NCI-H69 (cell line): ENCODE results near the gene PICK1.
A peak's percentile ranks its signal among the peaks of the same experiment; 100 is the strongest.
"Not testable (repeated sequence)": the region's sequence is repeated elsewhere in the genome, so short reads cannot be mapped to it uniquely, and the experiment has no call there.

Experiments
- DNase-seq: peaks from one replicate; lab custom pipeline; 2025; lab: John Stamatoyannopoulos, UW

PICK1 gene

DNA sequence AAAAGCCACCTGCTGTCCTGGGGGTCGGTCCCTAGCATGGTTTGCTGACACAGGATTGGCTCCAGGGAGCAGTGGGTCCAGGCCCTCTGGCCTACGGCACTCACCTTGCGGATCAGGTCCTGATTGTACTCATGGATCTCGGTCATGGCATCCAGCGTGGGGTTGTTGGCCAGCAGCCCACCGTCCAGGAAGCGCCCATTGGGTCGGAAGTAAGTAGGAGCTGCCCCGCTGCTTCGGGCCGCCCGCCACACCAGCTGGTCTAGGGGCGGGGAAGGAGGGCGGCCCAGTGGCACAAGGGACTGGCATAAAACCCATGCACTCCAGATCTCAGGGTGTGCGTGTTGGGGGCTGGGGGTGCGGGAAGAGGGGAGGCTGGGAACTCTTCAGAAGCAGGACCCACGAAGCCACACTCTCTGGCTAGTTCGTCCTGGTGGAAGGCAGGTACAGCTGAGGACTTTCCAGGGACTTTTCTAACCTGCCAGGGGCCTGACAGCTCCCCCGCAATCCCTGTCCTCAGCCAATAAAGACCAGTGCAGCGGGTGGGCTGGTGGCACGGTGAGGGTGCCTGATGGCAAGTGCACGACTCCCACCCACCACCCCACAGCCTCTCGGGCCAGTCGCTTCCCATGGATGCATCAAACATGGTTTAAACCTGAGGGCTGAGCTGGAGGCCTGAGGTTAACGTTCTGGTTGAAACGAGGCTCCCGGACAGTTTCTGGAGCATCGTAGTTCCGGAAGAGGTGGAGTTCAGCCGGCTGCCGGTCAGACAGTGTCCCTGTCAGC lies 58.4 kb downstream of the PICK1 start:
- DNase-seq = no peak

GRCh38 chr22:38117556-38117955 lies 60.4 kb downstream of the PICK1 start:
- not testable (repeated sequence) for DNase-seq

GRCh38 chr22:38118182-38118581 lies 61.0 kb downstream of the PICK1 start:
- DNase-seq = no peak

DNA sequence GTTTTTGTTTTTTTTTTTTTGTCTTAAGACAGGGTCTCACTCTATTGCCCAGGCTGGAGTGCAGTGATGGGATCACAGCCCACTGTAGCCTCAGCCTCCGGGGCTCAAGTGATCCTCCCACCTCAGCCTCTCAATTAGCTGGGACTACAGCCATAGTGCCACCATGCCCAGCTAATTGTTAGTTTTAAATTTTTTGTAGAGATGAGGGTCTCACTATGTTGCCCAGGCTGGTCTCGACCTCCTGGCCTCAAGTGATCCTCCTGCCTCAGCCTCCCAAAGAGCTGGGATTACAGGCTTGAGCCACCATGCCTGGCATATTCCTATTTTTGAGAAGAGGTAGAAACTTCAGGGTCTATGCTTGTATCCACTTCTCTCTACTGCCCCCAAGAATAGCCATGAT lies 61.5 kb downstream of the PICK1 start:
- DNase-seq = not testable (repeated sequence)

- DNase-seq = no peak
Measured at GRCh38 chr22:38120359-38121110, 63.3 kb downstream of the PICK1 start.

- no peak for DNase-seq
Measured at GRCh38 chr22:38122616-38123015, 65.4 kb downstream of the PICK1 start.

GRCh38 chr22:38124236-38124974 lies 67.2 kb downstream of the PICK1 start:
- DNase-seq = peak; percentile 39

DNA sequence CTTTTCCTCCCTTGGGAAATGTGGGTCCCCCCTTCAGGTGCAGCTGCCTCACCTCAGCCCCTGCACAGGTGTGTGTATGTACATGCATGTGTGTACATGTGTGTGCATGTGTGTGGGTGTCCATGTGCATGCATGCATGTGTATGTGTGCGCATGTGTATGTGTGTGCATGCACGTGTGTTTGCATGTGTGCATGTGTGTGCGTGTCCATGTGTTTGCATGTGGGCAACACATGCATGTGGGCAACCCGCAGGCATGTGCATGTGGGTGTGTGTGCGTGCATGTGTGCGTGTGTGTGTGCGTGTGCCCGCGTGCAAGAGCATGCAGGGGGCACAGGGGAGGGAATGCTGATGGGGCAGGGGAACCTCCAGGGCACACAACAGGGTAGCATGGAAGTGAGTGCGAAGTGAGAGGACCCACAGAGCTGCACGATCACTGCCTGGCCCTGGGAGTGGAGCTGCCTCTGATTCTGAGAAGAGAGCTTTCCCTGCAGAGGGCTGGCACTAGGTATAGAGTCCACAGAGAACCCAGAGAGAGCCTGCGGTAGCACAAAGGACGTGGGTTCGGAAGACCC lies 67.9 kb downstream of the PICK1 start:
- DNase-seq = no peak
